Stimulated activated naive CD8-positive, alpha-beta T cell treated with anti-CD3 and anti-CD28 coated beads, Interleukin-15, amount 100 ng/mL, for 72 hours (primary cell): ENCODE results near the gene FAM53B.

Source experiments
- ATAC-seq: fragments of 150-1000 bp; cut with Tn5 transposase; 2 replicates; pipeline ENCODE4 v1.10.0; 2021; ENCODE audit warnings: mild to moderate bottlenecking, moderate library complexity
- DNase-seq, 2 donors: peaks; one replicate each; pipeline ENCODE4 v3.0.0; 2021 to 2022
- H3K27ac Mint-ChIP-seq, 2 donors: one replicate each; pipeline ENCODE4 v1.8.0; 2022; ENCODE audit warnings: mild to moderate bottlenecking in 2 of 2, mixed read lengths in 2 of 2, moderate library complexity in 2 of 2
- H3K27me3 Mint-ChIP-seq: one replicate; pipeline ENCODE4 v1.8.0; 2022; ENCODE audit warnings: mixed read lengths
- H3K4me1 Mint-ChIP-seq: one replicate; pipeline ENCODE4 v1.8.0; 2022; ENCODE audit warnings: mild to moderate bottlenecking, mixed read lengths
- H3K4me3 Mint-ChIP-seq, 2 donors: one replicate each; pipeline ENCODE4 v1.8.0; 2022; ENCODE audit warnings: mild to moderate bottlenecking in 2 of 2, mixed read lengths in 2 of 2, moderate library complexity in 1 of 2
- H3K9me3 Mint-ChIP-seq, 2 donors: one replicate each; pipeline ENCODE4 v1.8.0; 2022; ENCODE audit warnings: mixed read lengths in 2 of 2

Gene FAM53B

GRCh38 chr10:124701038-124701365, 43.2 kb downstream of the FAM53B start:
- Mint-ChIP-seq H3K4me3 (no peak overlapping the region), H3K27ac (no peak overlapping the region), H3K9me3 (no peaks in the 10 kb centered on the region), H3K27me3 (no peaks in the 10 kb centered on the region), H3K4me1 (peaks cover 100% of the 10 kb centered on the region)
- ATAC-seq, result no peak
- no peak for DNase-seq

- ATAC-seq, result no peak
- Mint-ChIP-seq H3K27me3 (no peaks in the 10 kb centered on the region), H3K27ac (no peak overlapping the region), H3K4me3 (no peak overlapping the region), H3K4me1 (peaks cover 100% of the 10 kb centered on the region), H3K9me3 (no peaks in the 10 kb centered on the region)
- no peak for DNase-seq
Measured at GRCh38 chr10:124700293-124701037, 43.7 kb downstream of the FAM53B start.

- H3K9me3 Mint-ChIP-seq, result no peaks in the 10 kb centered on the region
- no peaks in the 10 kb centered on the region for H3K27me3 Mint-ChIP-seq
- peaks cover 100% of the 10 kb centered on the region for H3K4me1 Mint-ChIP-seq
- H3K4me3 Mint-ChIP-seq, result no peak overlapping the region
- H3K27ac Mint-ChIP-seq, result peak overlapping the region in 1 of 2 donors; percentile 54
- no peak for ATAC-seq
- DNase-seq, result no peak
Measured at GRCh38 chr10:124699471-124700292, 44.5 kb downstream of the FAM53B start.

GRCh38 chr10:124698545-124699469, 45.4 kb downstream of the FAM53B start:
- Mint-ChIP-seq H3K4me1 (peaks cover 100% of the 10 kb centered on the region), H3K27me3 (no peaks in the 10 kb centered on the region), H3K4me3 (peak overlapping the region; percentile 21 to 82), H3K9me3 (no peaks in the 10 kb centered on the region), H3K27ac (peak overlapping the region; percentile 20 to 77)
- no peak for DNase-seq
- no peak for ATAC-seq

GRCh38 chr10:124697837-124698544, 46.2 kb downstream of the FAM53B start:
- no peaks in the 10 kb centered on the region for H3K27me3 Mint-ChIP-seq
- H3K27ac Mint-ChIP-seq, result peak overlapping the region; percentile 28 to 90
- peaks cover 97% of the 10 kb centered on the region for H3K4me1 Mint-ChIP-seq
- peak overlapping the region; percentile 30 to 82 for H3K4me3 Mint-ChIP-seq
- peak; percentile 72 for ATAC-seq
- H3K9me3 Mint-ChIP-seq, result no peaks in the 10 kb centered on the region
- peak; percentile 41 to 44 for DNase-seq

GRCh38 chr10:124697443-124697836, 46.7 kb downstream of the FAM53B start:
- Mint-ChIP-seq H3K9me3 (no peaks in the 10 kb centered on the region), H3K4me3 (peak overlapping the region; percentile 71 to 82), H3K4me1 (peaks cover 91% of the 10 kb centered on the region), H3K27ac (peak overlapping the region; percentile 83 to 90), H3K27me3 (no peaks in the 10 kb centered on the region)
- DNase-seq (no peak), ATAC-seq (no peak)

GRCh38 chr10:124696446-124697392, 47.5 kb downstream of the FAM53B start:
- H3K4me1 Mint-ChIP-seq, result peaks cover 87% of the 10 kb centered on the region

GRCh38 chr10:124695259-124695658, 48.9 kb downstream of the FAM53B start:
- ATAC-seq (no peak), DNase-seq (no peak)
- Mint-ChIP-seq H3K27ac (no peak overlapping the region), H3K4me1 (peaks cover 78% of the 10 kb centered on the region), H3K4me3 (no peak overlapping the region), H3K9me3 (no peaks in the 10 kb centered on the region), H3K27me3 (peaks cover 7% of the 10 kb centered on the region)

More at GRCh38 chr10:124696446-124697392, 47.5 kb downstream of the FAM53B start:
- peak in 1 of 2 donors; percentile 23 for DNase-seq
- Mint-ChIP-seq H3K27ac (peak overlapping the region; percentile 88 to 90), H3K27me3 (peaks cover 3% of the 10 kb centered on the region), H3K9me3 (no peaks in the 10 kb centered on the region), H3K4me3 (peak overlapping the region; percentile 71 to 82)
- peak; percentile 81 for ATAC-seq

- peak overlapping the region in 1 of 2 donors; percentile 27 for H3K27ac Mint-ChIP-seq
- H3K27me3 Mint-ChIP-seq, result peaks cover 7% of the 10 kb centered on the region
- no peak overlapping the region for H3K4me3 Mint-ChIP-seq
- DNase-seq (no peak), ATAC-seq (no peak)
- peaks cover 78% of the 10 kb centered on the region for H3K4me1 Mint-ChIP-seq
- no peaks in the 10 kb centered on the region for H3K9me3 Mint-ChIP-seq
Measured at GRCh38 chr10:124694481-124695220, 49.5 kb downstream of the FAM53B start.

GRCh38 chr10:124693801-124694416, 50.3 kb downstream of the FAM53B start:
- H3K9me3 Mint-ChIP-seq, result no peaks in the 10 kb centered on the region

GRCh38 chr10:124693396-124693795, 50.8 kb downstream of the FAM53B start:
- no peaks in the 10 kb centered on the region for H3K9me3 Mint-ChIP-seq
- H3K27ac Mint-ChIP-seq, result no peak overlapping the region
- no peak for ATAC-seq
- H3K4me1 Mint-ChIP-seq, result peaks cover 78% of the 10 kb centered on the region
- no peak overlapping the region for H3K4me3 Mint-ChIP-seq
- H3K27me3 Mint-ChIP-seq, result peaks cover 7% of the 10 kb centered on the region
- no peak for DNase-seq

More at GRCh38 chr10:124693801-124694416, 50.3 kb downstream of the FAM53B start:
- H3K27ac Mint-ChIP-seq, result peak overlapping the region in 1 of 2 donors; percentile 27
- DNase-seq, result no peak
- no peak for ATAC-seq
- peaks cover 78% of the 10 kb centered on the region for H3K4me1 Mint-ChIP-seq
- peaks cover 7% of the 10 kb centered on the region for H3K27me3 Mint-ChIP-seq
- H3K4me3 Mint-ChIP-seq, result no peak overlapping the region

- ATAC-seq (no peak), DNase-seq (no peak)
- Mint-ChIP-seq H3K9me3 (no peaks in the 10 kb centered on the region), H3K4me1 (peaks cover 78% of the 10 kb centered on the region), H3K27me3 (peaks cover 7% of the 10 kb centered on the region), H3K27ac (no peak overlapping the region), H3K4me3 (no peak overlapping the region)
Measured at GRCh38 chr10:124692100-124692446, 52.1 kb downstream of the FAM53B start.

- H3K4me1 Mint-ChIP-seq, result peaks cover 77% of the 10 kb centered on the region
- H3K27me3 Mint-ChIP-seq, result peaks cover 9% of the 10 kb centered on the region
- H3K27ac Mint-ChIP-seq, result no peak overlapping the region
- ATAC-seq (no peak), DNase-seq (no peak)
- no peak overlapping the region for H3K4me3 Mint-ChIP-seq
- H3K9me3 Mint-ChIP-seq, result no peaks in the 10 kb centered on the region
Measured at GRCh38 chr10:124691421-124692099, 52.6 kb downstream of the FAM53B start.
